Measurements from ENCODE around the gene SLMAP.

DNA sequence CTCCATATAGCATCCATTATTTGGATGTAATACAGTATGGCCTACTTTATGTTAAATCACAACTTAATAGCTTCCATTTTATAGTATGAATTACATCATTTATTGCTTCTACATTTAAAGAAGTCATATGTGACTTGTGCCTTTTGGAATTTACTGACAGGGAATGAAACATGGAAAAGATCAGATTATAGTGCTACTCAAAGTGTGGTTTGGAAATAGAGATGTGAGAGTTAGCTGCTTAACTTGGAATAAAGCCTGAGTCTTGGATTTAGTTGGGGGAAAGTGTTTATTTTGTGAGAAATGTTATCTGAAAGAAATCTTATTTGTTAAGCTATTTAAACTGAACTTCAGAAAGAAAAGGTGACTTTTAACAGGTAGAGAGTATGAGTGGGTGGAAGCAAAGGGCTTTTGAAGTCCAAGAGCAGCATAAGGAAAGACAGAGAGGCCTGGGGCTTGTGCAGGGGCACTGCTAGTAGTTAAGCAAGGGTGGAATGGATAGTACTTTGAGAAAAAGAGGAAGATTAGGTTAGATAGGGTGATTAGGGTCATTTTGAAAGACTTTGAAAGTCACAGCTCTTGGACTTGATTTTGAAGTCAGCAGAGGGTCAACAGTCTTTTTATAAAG is 60.5 kb downstream of the SLMAP start:
- TF ChIP-seq, protein P1, sequence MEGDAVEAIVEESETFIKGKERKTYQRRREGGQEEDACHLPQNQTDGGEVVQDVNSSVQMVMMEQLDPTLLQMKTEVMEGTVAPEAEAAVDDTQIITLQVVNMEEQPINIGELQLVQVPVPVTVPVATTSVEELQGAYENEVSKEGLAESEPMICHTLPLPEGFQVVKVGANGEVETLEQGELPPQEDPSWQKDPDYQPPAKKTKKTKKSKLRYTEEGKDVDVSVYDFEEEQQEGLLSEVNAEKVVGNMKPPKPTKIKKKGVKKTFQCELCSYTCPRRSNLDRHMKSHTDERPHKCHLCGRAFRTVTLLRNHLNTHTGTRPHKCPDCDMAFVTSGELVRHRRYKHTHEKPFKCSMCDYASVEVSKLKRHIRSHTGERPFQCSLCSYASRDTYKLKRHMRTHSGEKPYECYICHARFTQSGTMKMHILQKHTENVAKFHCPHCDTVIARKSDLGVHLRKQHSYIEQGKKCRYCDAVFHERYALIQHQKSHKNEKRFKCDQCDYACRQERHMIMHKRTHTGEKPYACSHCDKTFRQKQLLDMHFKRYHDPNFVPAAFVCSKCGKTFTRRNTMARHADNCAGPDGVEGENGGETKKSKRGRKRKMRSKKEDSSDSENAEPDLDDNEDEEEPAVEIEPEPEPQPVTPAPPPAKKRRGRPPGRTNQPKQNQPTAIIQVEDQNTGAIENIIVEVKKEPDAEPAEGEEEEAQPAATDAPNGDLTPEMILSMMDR (IDR thresholded peaks at IDR 0.05 in 8 of 11, conservative IDR thresholded peaks at IDR 0.05 in 3 of 11) = no peak
- no peak for TF ChIP-seq POLR2A (IDR thresholded peaks at IDR 0.05)
